CMK (cell line): ENCODE results near the gene ANKRD44.

ENCODE experiments used
- DNase-seq: peaks from one replicate; pipeline ENCODE4 v3.0.0-alpha.2; 2010; ENCODE audit warnings: low read depth

Gene ANKRD44

DNA sequence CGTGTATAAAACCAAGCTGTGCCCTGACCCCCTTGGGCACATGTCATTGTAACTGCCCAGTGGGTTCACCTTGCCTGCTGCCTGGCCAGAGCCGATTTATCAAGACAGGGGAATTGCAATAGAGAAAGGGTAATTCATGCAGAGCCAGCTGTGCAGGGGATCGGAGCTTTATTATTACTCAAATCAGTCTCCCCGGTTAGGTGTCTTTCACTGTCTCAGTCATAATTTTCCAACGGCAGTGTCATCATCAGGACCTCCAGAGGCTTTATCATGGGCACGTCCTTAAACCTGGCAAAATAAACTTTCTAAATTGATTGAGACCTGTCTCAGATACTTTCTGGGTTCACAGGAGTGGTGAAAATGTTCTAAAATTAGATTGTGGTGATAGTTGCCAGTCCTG is 354.5 kb downstream of the ANKRD44 start:
- DNase-seq: no peak

GRCh38 chr2:196955036-196955435 is 355.5 kb downstream of the ANKRD44 start:
- no peak for DNase-seq

DNA sequence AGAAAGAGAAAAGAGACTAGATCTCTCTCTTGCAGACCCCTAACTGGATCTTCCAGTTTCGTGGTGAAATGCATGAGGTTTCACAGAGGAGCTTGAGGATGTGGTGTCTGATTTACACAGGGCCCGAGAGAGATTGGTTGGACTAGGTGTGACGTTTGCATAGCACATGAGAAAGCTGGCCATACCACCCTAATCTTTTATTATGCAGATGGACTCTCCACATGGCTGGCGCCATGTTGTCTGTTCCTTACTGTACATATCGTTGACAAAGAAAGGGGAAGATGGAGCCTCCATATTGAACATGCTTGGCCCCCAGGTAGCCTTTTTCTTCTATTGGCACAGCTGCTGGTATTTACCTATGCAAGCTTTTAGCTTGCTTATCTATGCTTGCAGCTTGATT is 356.6 kb downstream of the ANKRD44 start:
- no peak for DNase-seq

- DNase-seq: no peak
These were observed 357.6 kb downstream of the ANKRD44 start for GRCh38 chr2:196952936-196953335.

DNA sequence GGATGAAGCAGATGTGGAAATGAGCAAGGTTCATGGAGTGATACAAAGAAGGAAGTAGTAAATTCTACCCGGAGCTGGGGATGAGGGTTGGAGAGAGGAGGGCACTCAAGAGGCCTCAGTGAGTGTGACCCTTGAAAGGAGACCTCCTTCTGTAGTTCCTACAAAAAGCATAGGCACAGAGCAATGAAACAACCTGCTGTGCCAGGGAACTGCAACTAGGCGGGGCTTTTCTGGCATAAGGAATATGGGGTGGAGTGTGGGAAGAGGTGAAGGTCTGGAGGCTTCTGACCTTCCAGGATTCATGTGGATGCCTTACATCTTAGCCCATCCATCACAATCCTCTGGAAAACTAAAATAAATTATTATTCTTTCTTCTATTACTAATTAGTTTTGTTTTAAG is 358.6 kb downstream of the ANKRD44 start:
- no peak for DNase-seq

- no peak for DNase-seq
These were observed 361.5 kb downstream of the ANKRD44 start for GRCh38 chr2:196949116-196949515.

DNA sequence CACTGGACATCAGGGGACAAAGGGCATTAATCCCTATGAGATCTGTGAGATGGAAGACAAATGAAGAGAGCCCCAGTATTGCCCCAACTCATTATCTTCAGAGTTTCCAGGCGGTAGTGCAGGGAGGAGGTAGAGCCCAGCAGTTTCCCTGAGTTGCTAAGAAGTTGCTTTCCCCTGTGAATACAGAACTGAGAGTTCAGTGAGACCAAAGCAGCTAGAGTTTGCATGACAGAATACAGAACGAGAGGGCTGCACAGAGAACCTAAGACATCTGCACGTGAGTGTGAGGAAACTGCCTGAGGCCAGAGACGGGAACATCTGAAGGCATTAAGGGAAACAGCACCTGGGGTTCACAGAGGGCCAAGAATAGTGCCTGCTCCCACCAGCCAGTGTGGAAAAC is 366.0 kb downstream of the ANKRD44 start:
- no peak for DNase-seq

DNA sequence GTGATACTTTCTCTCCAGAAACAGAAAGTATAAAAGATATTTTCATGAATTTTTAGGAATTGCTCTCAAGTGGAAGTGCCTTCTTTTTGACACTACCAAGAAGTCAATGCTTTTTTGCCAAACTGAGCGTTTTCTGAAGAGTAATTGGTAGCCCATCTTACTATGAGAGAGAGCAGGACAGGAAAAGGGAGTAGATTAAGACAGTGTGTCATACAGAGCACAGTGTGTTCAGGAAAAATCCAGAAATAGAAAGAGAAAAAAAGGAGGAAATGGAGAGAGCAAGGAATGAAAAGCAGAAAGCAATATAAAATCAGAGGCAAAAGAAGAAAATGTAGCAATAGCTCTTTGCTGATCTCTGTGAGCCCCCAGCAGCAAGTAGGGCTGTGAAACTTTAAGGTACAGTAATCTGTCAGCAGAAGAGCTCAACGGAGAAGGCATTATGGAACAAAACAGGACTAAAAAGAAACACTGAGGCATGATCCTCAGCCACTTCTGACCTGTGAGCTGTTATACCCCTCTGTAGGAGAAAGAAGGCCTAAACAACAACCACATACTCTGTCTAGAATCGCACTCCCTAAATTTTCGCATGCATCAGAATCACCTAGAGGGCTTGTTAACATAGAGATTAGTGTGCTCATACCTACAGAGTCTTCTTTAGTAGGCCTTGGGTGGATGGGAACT is 369.0 kb downstream of the ANKRD44 start:
- no peak for DNase-seq

DNA sequence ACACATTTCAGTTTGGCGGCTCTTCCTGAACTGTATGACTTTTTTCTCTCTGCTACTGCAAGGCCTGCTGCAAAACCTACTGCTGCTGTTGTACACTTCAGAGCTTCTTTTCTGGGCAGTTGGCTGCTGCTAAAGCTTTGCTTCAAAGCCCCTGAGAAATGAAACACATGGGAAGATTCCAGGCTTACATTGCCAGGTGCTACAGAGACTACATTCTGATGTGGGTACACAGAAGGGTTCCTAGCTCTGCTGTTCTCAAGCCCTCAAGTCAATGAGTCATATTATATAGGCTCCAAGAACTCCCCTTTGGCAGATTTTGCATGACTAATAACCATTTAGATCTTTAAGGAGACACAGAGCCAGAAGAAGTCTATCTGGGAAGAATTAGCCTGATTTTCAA is 371.2 kb downstream of the ANKRD44 start:
- no peak for DNase-seq
